GM18520 (cell line): Measurements from ENCODE around the gene DVL1.

ENCODE experiments used
- ATAC-seq: cut with Tn5 transposase; IDR thresholded peaks from one replicate; pipeline ENCODE4 v1.9.1; 2021; ENCODE audit not compliant: unreplicated experiment

Gene DVL1

GRCh38 chr1:1342061-1342562 lies 7.1 kb downstream of the DVL1 start:
- ATAC-seq, result no peak

GRCh38 chr1:1341549-1342021 lies 7.6 kb downstream of the DVL1 start:
- no peak for ATAC-seq

GRCh38 chr1:1340791-1341548 lies 8.2 kb downstream of the DVL1 start:
- no peak for ATAC-seq

GRCh38 chr1:1340185-1340584 lies 9.0 kb downstream of the DVL1 start:
- ATAC-seq, result no peak

GRCh38 chr1:1338278-1338677 lies 10.9 kb downstream of the DVL1 start:
- ATAC-seq, result no peak

GRCh38 chr1:1337793-1338147 lies 11.4 kb downstream of the DVL1 start:
- no peak for ATAC-seq

GRCh38 chr1:1336931-1337792 lies 12.1 kb downstream of the DVL1 start:
- no peak for ATAC-seq

- ATAC-seq, result no peak
Observed at GRCh38 chr1:1336446-1336845, 12.8 kb downstream of the DVL1 start.

- ATAC-seq, result no peak
Observed at GRCh38 chr1:1335792-1336248, 13.4 kb downstream of the DVL1 start.

GRCh38 chr1:1335283-1335682 lies 13.9 kb downstream of the DVL1 start:
- no peak for ATAC-seq

GRCh38 chr1:1334835-1335234 lies 14.4 kb downstream of the DVL1 start:
- ATAC-seq, result no peak

- no peak for ATAC-seq
Observed at GRCh38 chr1:1333551-1334241, 15.5 kb downstream of the DVL1 start.

- no peak for ATAC-seq
Observed at GRCh38 chr1:1332774-1333480, 16.3 kb downstream of the DVL1 start.

GRCh38 chr1:1332031-1332755 lies 17.0 kb downstream of the DVL1 start:
- ATAC-seq, result no peak

GRCh38 chr1:1331068-1331965 lies 17.9 kb downstream of the DVL1 start, which contains the start of gene TAS1R3:
Gene TAS1R3 (plus strand): TSS chr1:1331280. CDS start chr1:1331346, 66 bp downstream.
- ATAC-seq, result no peak

- no peak for ATAC-seq
Observed at GRCh38 chr1:1330366-1331067, 18.7 kb downstream of the DVL1 start.

- ATAC-seq, result no peak
Observed at GRCh38 chr1:1329304-1330210, 19.7 kb downstream of the DVL1 start.
